Measurements from ENCODE around the gene CD101.
"Not testable (repeated sequence)": the region's sequence is repeated elsewhere in the genome, so short reads cannot be mapped to it uniquely, and the experiment has no call there.

Gene CD101

GRCh38 chr1:117001254-117001927 is at the start of gene CD101:
Gene CD101 (plus strand): TSS chr1:117001760. CDS start chr1:117001818, 58 bp downstream.
- DNase-seq = no peak

- DNase-seq = peak; percentile 17
These were observed 48.8 kb upstream of the CD101 start for GRCh38 chr1:116952738-116953275.

GRCh38 chr1:116954440-116954839 is 47.1 kb upstream of the CD101 start:
- DNase-seq = peak; percentile 95

GRCh38 chr1:116956378-116956777 is 45.2 kb upstream of the CD101 start:
- peak; percentile 76 for DNase-seq

GRCh38 chr1:116957646-116958045 is 43.9 kb upstream of the CD101 start:
- DNase-seq = peak; percentile 29

- DNase-seq = no peak
These were observed 43.5 kb upstream of the CD101 start for GRCh38 chr1:116958110-116958509.

GRCh38 chr1:116958977-116959376 is 42.6 kb upstream of the CD101 start:
- no peak for DNase-seq

GRCh38 chr1:116961606-116962005 is 40.0 kb upstream of the CD101 start:
- no peak for DNase-seq

GRCh38 chr1:116962987-116963639 is 38.4 kb upstream of the CD101 start:
- DNase-seq = no peak

GRCh38 chr1:116966791-116967190 is 34.8 kb upstream of the CD101 start:
- DNase-seq = no peak

- no peak for DNase-seq
These were observed 32.8 kb upstream of the CD101 start for GRCh38 chr1:116968724-116969123.

- peak; percentile 7 for DNase-seq
These were observed 30.2 kb upstream of the CD101 start for GRCh38 chr1:116971258-116971860.

GRCh38 chr1:116971965-116972673 is 29.4 kb upstream of the CD101 start:
- DNase-seq = no peak

GRCh38 chr1:116972674-116973030 is 28.9 kb upstream of the CD101 start:
- DNase-seq = no peak

- not testable (repeated sequence) for DNase-seq
These were observed 21.3 kb upstream of the CD101 start for GRCh38 chr1:116980309-116980708.

- DNase-seq = peak; percentile 91
These were observed 20.0 kb upstream of the CD101 start for GRCh38 chr1:116981521-116982037.

GRCh38 chr1:116982319-116983004 is 19.1 kb upstream of the CD101 start:
- peak; percentile 22 for DNase-seq

GRCh38 chr1:116983112-116983511 is 18.4 kb upstream of the CD101 start:
- DNase-seq = peak; percentile 15

- no peak for DNase-seq
These were observed 17.9 kb upstream of the CD101 start for GRCh38 chr1:116983678-116984077.

- no peak for DNase-seq
These were observed 17.0 kb upstream of the CD101 start for GRCh38 chr1:116984406-116985160.

GRCh38 chr1:116986421-116987255 is 14.9 kb upstream of the CD101 start:
- no peak for DNase-seq

All from NCI-H69 (cell line).